K562 (cell line): ENCODE measurements around the gene RXRB. TPM values are rescaled to one million over a fixed set of nuclear protein-coding genes. Genes with fewer than 3 reads are reported as not detected.

ENCODE experiments used
- CEBPB ChIP-seq: fragments of 450-650 bp; IDR thresholded peaks from 2 replicates; pipeline ENCODE4 v1.6.1; 2016; ENCODE audit warnings: missing genetic modification characterization, missing compliant biosample characterization
- ERF ChIP-seq: fragments of 450-650 bp; formaldehyde crosslinking; IDR thresholded peaks from 2 replicates; pipeline ENCODE4 v1.4.0; 2020; ENCODE audit warnings: mild to moderate bottlenecking, mixed read lengths
- ESRRA ChIP-seq: fragments of 450-650 bp; IDR thresholded peaks from 2 replicates; pipeline ENCODE4 v1.6.1; 2014; ENCODE audit warnings: low read depth, mild to moderate bottlenecking, moderate library complexity, borderline replicate concordance
- KDM2B ChIP-seq: fragments of 250-450 bp; sonication (Bioruptor Pico); IDR thresholded peaks from 2 replicates; pipeline ENCODE4 v1.8.0; 2021; ENCODE audit warnings: mild to moderate bottlenecking, moderate library complexity
- MCM5 ChIP-seq: fragments of 450-650 bp; IDR thresholded peaks from 2 replicates; pipeline ENCODE4 v1.6.1; 2016; ENCODE audit warnings: low read depth
- NCOA2 ChIP-seq, 2 experiments: fragments of 450-650 bp; IDR thresholded peaks; 2 replicates each; pipeline ENCODE4 v1.6.1; 2018; ENCODE audit warnings: mild to moderate bottlenecking in 2 of 2, moderate library complexity in 1 of 2; ENCODE audit not compliant: partially characterized antibody in 2 of 2
- NFE2L1 ChIP-seq: fragments of 450-650 bp; IDR thresholded peaks from 2 replicates; pipeline ENCODE4 v1.6.1; 2016; ENCODE audit warnings: missing genetic modification characterization, low read depth, mild to moderate bottlenecking, missing compliant biosample characterization, moderate library complexity, borderline replicate concordance
- RBM15 ChIP-seq: fragments of 200-400 bp; formaldehyde crosslinking; IDR thresholded peaks from 2 replicates; pipeline ENCODE4 v1.6.1; 2018; ENCODE audit warnings: mild to moderate bottlenecking, low read length, moderate library complexity; ENCODE audit not compliant: insufficient read depth
- SIRT6 ChIP-seq: IDR thresholded peaks from one replicate; pipeline ENCODE4 v1.6.1; 2012; ENCODE audit warnings: low read depth, mild to moderate bottlenecking, control low read depth, inconsistent platforms, low read length, moderate library complexity
- SMARCB1 ChIP-seq: IDR thresholded peaks from 2 replicates; pipeline ENCODE4 v1.6.1; 2011; ENCODE audit warnings: improper control_type of control experiment, low read depth; ENCODE audit not compliant: insufficient read length
- SMC3 ChIP-seq: conservative IDR thresholded peaks from 2 replicates; pipeline ENCODE4 v1.6.1; 2011; ENCODE audit warnings: low read depth, low read length, improper control_type of control experiment; ENCODE audit not compliant: insufficient read depth
- STAT5A ChIP-seq: IDR thresholded peaks from 2 replicates; pipeline ENCODE4 v1.6.1; 2012; ENCODE audit warnings: low read length, inconsistent platforms, borderline replicate concordance
- TARDBP ChIP-seq: fragments of 450-650 bp; IDR thresholded peaks from 2 replicates; pipeline ENCODE4 v1.6.1; 2016
- TCF3 ChIP-seq: sonication (generic); formaldehyde crosslinking; IDR thresholded peaks from 2 replicates; pipeline ENCODE4 v1.4.0; 2020; ENCODE audit warnings: mild to moderate bottlenecking, missing genetic modification reagents
- TOE1 ChIP-seq, 2 experiments: fragments of 450-650 bp in 1 of 2; sonication (generic) in 1 of 2; formaldehyde crosslinking in 1 of 2; IDR thresholded peaks; 2 replicates each; pipeline versions ENCODE4 v1.7.1 to v1.8.0; 2016 to 2022; ENCODE audit warnings: borderline replicate concordance in 2 of 2, mild to moderate bottlenecking in 2 of 2, antibody characterized with exemption in 1 of 2, inconsistent platforms in 1 of 2, low read depth in 1 of 2, missing genetic modification reagents in 1 of 2, moderate library complexity in 1 of 2
- ZNF3 ChIP-seq: fragments of 250-450 bp; sonication (Bioruptor Pico); IDR thresholded peaks from 2 replicates; pipeline ENCODE4 v1.5.0; 2021; ENCODE audit warnings: mild to moderate bottlenecking, moderate library complexity
- ZNF311 ChIP-seq: fragments of 250-450 bp; sonication (Bioruptor Pico); IDR thresholded peaks from 2 replicates; pipeline ENCODE4 v1.4.0; 2020; ENCODE audit warnings: mild to moderate bottlenecking, moderate library complexity
- ZNF583 ChIP-seq: fragments of 250-450 bp; sonication (Bioruptor Pico); IDR thresholded peaks from 2 replicates; pipeline ENCODE4 v1.4.0; 2020
- polyA plus RNA-seq, 8 experiments: library from polyadenylated mRNA; depleted of rRNA in 4 of 8; stranded (reverse) in 5 of 8; unstranded in 3 of 8; fragments of >200 nt; fragmentation: Nextera tagmentation in 2 of 8; fragmentation: Illumina TruSeq in 1 of 8; extraction: Ambion mirVana in 2 of 8; extraction: Trizol in 1 of 8; gene quantifications; 2 replicates each; pipeline versions ENCODE4 v1.2.1 to v1.2.3, GENCODE V29; 2011 to 2014; ENCODE audit warnings: inconsistent platforms in 1 of 8, missing spikeins in 1 of 8
- total RNA-seq, 7 experiments: library from RNA; depleted of rRNA in 6 of 7; stranded (reverse); fragments of >200 nt in 6 of 7; fragmentation: Illumina TruSeq in 2 of 7; extraction: Trizol in 2 of 7; gene quantifications; 2 replicates each; pipeline versions ENCODE4 v1.2.1 to v1.2.3, GENCODE V29; 2011 to 2021; ENCODE audit warnings: low replicate concordance in 1 of 7
- TF ChIP-seq, protein P1 (sequence below): sonication (generic); formaldehyde crosslinking; IDR thresholded peaks from 2 replicates; pipeline ENCODE4 v1.8.0; 2022; ENCODE audit warnings: mild to moderate bottlenecking, low read depth, missing genetic modification reagents
- TF ChIP-seq, protein P2 (sequence below): fragments of 250-450 bp; sonication (Bioruptor Pico); IDR thresholded peaks from 2 replicates; pipeline ENCODE4 v1.4.0; 2020; ENCODE audit warnings: mild to moderate bottlenecking, moderate library complexity, borderline replicate concordance
- TF ChIP-seq, protein P3 (sequence below): IDR thresholded peaks from 2 replicates; pipeline ENCODE4 v1.6.1; 2016; ENCODE audit warnings: missing genetic modification characterization, missing compliant biosample characterization
- TF ChIP-seq, protein P4 (sequence below): sonication (generic); formaldehyde crosslinking; IDR thresholded peaks from 2 replicates; pipeline ENCODE4 v1.8.1; 2023; ENCODE audit warnings: mild to moderate bottlenecking, missing genetic modification reagents

The RXRB gene
- total and polyA plus RNA-seq, 9 of the 15 experiments (the other 6 are each of a cell fraction or from before 2014, with no cell fraction given): 0.76 to 35.5 (median 18.4) TPM

DNA sequence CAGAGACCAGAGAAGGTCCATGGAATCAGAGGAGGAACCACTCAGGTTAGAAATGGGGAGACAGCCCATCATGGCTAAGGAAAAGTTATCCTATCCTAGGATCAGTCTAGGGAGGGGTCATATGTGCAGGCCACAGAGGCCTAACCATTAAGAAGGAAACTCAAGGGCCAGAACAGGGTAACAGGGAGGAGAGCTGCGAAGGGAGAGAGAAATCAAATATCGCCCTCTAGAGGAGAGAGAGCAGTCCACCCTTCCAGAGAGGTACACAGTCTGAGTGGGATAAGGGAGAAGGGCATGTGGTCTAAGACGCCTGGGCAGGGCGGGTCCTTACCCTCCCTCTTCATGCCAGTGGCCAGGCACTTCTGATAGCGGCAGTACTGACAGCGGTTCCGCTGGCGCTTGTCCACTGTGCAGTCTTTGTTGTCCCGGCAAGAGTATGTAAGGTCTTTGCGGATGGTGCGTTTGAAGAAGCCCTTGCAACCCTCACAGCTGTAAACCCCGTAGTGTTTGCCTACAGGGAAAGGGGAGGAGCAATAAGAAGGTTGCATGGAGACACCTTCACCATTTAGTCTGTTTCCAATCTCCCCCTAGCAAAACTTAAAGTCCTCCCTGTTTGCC lies 2.9 kb downstream of the RXRB start (continued):
- TF ChIP-seq SMC3: peak; percentile 26; the same call in 1 of the 2 replicates
- TF ChIP-seq NFE2L1: no peak
- no peak for TF ChIP-seq ZNF311 (CRISPR knock-in tag)
- TF ChIP-seq ESRRA: no peak
- TF ChIP-seq TOE1 (IDR thresholded peaks at IDR 0.05; ENCODE audit: borderline replicate concordance): no peak
- no peak for TF ChIP-seq TOE1 (CRISPR knock-in tag; IDR thresholded peaks at IDR 0.05; ENCODE audit: borderline replicate concordance, low read depth)
- no peak for TF ChIP-seq CEBPB
- TF ChIP-seq ERF: no peak
- no peak for TF ChIP-seq SIRT6
- TF ChIP-seq RBM15: no peak
- TF ChIP-seq TCF3 (CRISPR knock-in tag): no peak
- TF ChIP-seq ZNF3 (CRISPR knock-in tag): no peak
- TF ChIP-seq, protein P1, sequence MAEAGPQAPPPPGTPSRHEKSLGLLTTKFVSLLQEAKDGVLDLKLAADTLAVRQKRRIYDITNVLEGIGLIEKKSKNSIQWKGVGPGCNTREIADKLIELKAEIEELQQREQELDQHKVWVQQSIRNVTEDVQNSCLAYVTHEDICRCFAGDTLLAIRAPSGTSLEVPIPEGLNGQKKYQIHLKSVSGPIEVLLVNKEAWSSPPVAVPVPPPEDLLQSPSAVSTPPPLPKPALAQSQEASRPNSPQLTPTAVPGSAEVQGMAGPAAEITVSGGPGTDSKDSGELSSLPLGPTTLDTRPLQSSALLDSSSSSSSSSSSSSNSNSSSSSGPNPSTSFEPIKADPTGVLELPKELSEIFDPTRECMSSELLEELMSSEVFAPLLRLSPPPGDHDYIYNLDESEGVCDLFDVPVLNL (CRISPR knock-in tag): no peak
- no peak for TF ChIP-seq KDM2B (CRISPR knock-in tag)
- TF ChIP-seq TARDBP: no peak
- TF ChIP-seq, protein P2, sequence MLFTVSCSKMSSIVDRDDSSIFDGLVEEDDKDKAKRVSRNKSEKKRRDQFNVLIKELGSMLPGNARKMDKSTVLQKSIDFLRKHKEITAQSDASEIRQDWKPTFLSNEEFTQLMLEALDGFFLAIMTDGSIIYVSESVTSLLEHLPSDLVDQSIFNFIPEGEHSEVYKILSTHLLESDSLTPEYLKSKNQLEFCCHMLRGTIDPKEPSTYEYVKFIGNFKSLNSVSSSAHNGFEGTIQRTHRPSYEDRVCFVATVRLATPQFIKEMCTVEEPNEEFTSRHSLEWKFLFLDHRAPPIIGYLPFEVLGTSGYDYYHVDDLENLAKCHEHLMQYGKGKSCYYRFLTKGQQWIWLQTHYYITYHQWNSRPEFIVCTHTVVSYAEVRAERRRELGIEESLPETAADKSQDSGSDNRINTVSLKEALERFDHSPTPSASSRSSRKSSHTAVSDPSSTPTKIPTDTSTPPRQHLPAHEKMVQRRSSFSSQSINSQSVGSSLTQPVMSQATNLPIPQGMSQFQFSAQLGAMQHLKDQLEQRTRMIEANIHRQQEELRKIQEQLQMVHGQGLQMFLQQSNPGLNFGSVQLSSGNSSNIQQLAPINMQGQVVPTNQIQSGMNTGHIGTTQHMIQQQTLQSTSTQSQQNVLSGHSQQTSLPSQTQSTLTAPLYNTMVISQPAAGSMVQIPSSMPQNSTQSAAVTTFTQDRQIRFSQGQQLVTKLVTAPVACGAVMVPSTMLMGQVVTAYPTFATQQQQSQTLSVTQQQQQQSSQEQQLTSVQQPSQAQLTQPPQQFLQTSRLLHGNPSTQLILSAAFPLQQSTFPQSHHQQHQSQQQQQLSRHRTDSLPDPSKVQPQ (CRISPR knock-in tag): no peak
- no peak for TF ChIP-seq SMARCB1
- TF ChIP-seq MCM5: no peak
- TF ChIP-seq, protein P3, sequence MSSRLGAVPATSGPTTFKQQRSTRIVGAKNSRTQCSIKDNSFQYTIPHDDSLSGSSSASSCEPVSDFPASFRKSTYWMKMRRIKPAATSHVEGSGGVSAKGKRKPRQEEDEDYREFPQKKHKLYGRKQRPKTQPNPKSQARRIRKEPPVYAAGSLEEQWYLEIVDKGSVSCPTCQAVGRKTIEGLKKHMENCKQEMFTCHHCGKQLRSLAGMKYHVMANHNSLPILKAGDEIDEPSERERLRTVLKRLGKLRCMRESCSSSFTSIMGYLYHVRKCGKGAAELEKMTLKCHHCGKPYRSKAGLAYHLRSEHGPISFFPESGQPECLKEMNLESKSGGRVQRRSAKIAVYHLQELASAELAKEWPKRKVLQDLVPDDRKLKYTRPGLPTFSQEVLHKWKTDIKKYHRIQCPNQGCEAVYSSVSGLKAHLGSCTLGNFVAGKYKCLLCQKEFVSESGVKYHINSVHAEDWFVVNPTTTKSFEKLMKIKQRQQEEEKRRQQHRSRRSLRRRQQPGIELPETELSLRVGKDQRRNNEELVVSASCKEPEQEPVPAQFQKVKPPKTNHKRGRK (tag): no peak
- no peak for TF ChIP-seq NCOA2 (IDR thresholded peaks at IDR 0.05; ENCODE audit: partially characterized antibody in 2 of 2)
- TF ChIP-seq ZNF583 (CRISPR knock-in tag): no peak
- TF ChIP-seq STAT5A: no peak
- TF ChIP-seq, protein P4, sequence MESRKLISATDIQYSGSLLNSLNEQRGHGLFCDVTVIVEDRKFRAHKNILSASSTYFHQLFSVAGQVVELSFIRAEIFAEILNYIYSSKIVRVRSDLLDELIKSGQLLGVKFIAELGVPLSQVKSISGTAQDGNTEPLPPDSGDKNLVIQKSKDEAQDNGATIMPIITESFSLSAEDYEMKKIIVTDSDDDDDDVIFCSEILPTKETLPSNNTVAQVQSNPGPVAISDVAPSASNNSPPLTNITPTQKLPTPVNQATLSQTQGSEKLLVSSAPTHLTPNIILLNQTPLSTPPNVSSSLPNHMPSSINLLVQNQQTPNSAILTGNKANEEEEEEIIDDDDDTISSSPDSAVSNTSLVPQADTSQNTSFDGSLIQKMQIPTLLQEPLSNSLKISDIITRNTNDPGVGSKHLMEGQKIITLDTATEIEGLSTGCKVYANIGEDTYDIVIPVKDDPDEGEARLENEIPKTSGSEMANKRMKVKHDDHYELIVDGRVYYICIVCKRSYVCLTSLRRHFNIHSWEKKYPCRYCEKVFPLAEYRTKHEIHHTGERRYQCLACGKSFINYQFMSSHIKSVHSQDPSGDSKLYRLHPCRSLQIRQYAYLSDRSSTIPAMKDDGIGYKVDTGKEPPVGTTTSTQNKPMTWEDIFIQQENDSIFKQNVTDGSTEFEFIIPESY (CRISPR knock-in tag): peak; percentile 84
